MM.1S (cell line): ENCODE results near the gene PADI6.

Source experiments
- EZH2 ChIP-seq: fragments of 300-600 bp; sonication (generic); optimal IDR thresholded peaks from 2 replicates; pipeline ENCODE3; 2017; ENCODE audit warnings: low read depth, mild to moderate bottlenecking, antibody characterized with exemption, low read length, mixed read lengths
- TF ChIP-seq, protein P1 (sequence below): fragments of 300-600 bp; sonication (generic); IDR thresholded peaks from 2 replicates; pipeline ENCODE4 v1.5.1; 2016; ENCODE audit warnings: antibody characterized with exemption, low read length, mixed read lengths

GRCh38 chr1:17363351-17363750, 8.6 kb upstream of the PADI6 start:
- no peak for TF ChIP-seq EZH2
- TF ChIP-seq, protein P1, sequence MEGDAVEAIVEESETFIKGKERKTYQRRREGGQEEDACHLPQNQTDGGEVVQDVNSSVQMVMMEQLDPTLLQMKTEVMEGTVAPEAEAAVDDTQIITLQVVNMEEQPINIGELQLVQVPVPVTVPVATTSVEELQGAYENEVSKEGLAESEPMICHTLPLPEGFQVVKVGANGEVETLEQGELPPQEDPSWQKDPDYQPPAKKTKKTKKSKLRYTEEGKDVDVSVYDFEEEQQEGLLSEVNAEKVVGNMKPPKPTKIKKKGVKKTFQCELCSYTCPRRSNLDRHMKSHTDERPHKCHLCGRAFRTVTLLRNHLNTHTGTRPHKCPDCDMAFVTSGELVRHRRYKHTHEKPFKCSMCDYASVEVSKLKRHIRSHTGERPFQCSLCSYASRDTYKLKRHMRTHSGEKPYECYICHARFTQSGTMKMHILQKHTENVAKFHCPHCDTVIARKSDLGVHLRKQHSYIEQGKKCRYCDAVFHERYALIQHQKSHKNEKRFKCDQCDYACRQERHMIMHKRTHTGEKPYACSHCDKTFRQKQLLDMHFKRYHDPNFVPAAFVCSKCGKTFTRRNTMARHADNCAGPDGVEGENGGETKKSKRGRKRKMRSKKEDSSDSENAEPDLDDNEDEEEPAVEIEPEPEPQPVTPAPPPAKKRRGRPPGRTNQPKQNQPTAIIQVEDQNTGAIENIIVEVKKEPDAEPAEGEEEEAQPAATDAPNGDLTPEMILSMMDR, result no peak
